HG03175 (cell line): Measurements from ENCODE around the gene SFMBT2.

Experiments
- ATAC-seq: cut with Tn5 transposase; IDR thresholded peaks from one replicate; pipeline ENCODE4 v1.9.1; 2021; ENCODE audit warnings: mild to moderate bottlenecking, moderate library complexity; ENCODE audit not compliant: unreplicated experiment

SFMBT2 gene

GRCh38 chr10:7410862-7411670 is at the start of gene SFMBT2:
SFMBT2 (minus strand) TSS chr10:7411034; CDS start chr10:7381898, 29,136 bp downstream.
- ATAC-seq = peak; percentile 45

GRCh38 chr10:7460006-7460405 is 49.2 kb upstream of the SFMBT2 start:
- ATAC-seq = no peak

DNA sequence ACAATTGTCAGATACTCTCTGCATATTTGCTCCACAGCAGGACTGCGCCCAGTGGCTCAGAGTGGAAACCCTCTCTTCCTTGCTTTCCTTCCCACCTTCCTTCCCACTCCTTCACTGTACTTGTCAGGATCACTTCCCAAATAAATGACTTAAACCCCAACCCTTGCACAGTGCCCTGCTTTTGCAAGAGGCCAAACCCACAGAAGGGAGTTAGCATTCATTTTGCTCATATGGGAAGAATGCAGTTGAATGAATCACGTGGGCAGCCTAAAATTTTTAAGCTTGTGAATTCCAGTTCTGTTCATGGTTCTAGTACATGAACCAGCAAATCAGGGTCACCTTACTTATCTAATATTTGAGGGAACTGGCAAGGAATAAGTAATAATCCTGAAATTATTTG is 47.7 kb upstream of the SFMBT2 start:
- no peak for ATAC-seq

GRCh38 chr10:7457478-7458316 is 46.9 kb upstream of the SFMBT2 start:
- peak; percentile 77 for ATAC-seq

- no peak for ATAC-seq
Measured at GRCh38 chr10:7449063-7449695, 38.3 kb upstream of the SFMBT2 start.

DNA sequence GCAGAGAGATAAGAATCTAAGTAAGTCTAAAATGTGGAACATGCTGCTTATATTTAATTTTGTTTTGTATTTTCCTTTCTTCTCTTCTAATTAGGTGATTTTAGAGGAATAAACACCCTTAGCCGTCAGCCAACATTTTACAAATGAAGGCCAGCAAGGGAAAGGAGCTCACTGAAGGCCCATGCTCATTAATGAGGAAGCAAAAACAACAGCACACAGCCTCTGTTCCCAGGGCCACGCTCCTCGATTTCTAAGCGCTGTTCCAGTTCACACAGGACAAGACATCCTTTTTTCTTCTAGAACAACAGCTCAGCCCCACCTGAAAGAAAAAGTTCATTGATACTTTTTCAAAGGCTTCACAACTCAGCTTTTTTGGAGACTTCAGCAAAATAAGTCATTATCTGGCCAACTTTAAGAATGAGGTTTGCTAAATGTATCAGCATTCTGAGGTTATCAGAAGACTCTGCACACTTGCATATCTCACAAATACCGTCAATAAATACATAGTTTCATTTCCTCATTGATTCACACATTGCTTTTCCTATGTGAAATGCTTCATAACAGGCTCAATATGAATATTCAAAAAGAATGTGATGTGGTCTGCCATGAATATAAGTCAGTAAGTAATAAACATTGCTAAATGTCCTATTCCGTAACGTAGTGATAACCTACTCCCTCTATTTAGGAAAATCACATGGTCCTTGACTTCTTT is 34.8 kb upstream of the SFMBT2 start:
- ATAC-seq = peak; percentile 87

DNA sequence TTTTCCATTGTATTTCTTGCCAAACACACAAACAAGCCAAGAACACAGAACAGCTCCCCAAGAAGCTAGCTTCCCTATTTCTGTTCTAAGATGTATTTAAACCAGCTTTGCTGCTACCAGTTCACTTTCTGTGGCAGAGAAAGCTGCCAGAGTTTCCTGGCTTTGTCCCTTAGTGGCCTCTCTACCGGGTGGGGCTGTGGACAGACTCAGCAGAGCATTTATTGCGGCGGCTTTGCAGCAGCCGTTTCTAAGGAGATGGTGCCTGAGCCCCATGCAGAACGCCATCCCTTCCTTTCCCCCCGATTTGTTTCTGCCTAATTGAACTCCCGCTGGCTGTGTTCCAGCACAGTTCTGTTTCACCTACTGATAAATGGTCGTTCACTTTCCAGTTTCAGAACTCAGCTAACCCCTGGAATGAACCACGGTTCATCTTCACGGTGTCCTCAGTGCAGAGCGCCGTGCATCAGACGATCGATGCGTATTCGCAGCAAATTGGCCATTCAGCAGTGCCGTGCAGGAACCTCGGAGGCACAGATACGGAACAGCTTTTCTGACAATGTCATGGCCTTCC is 33.8 kb upstream of the SFMBT2 start:
- ATAC-seq = no peak

- no peak for ATAC-seq
Measured at GRCh38 chr10:7443036-7443435, 32.2 kb upstream of the SFMBT2 start.

GRCh38 chr10:7441403-7442147 is 30.7 kb upstream of the SFMBT2 start:
- ATAC-seq = no peak

- no peak for ATAC-seq
Measured at GRCh38 chr10:7439696-7440095, 28.9 kb upstream of the SFMBT2 start.

GRCh38 chr10:7438196-7438986 is 27.6 kb upstream of the SFMBT2 start:
- no peak for ATAC-seq

- peak; percentile 28 for ATAC-seq
Measured at GRCh38 chr10:7436490-7437100, 25.8 kb upstream of the SFMBT2 start.

GRCh38 chr10:7435674-7436073 is 24.8 kb upstream of the SFMBT2 start:
- peak; percentile 70 for ATAC-seq

GRCh38 chr10:7434378-7434777 is 23.5 kb upstream of the SFMBT2 start:
- ATAC-seq = no peak

- no peak for ATAC-seq
Measured at GRCh38 chr10:7433861-7434260, 23.0 kb upstream of the SFMBT2 start.

GRCh38 chr10:7432884-7433726 is 22.3 kb upstream of the SFMBT2 start:
- ATAC-seq = no peak

DNA sequence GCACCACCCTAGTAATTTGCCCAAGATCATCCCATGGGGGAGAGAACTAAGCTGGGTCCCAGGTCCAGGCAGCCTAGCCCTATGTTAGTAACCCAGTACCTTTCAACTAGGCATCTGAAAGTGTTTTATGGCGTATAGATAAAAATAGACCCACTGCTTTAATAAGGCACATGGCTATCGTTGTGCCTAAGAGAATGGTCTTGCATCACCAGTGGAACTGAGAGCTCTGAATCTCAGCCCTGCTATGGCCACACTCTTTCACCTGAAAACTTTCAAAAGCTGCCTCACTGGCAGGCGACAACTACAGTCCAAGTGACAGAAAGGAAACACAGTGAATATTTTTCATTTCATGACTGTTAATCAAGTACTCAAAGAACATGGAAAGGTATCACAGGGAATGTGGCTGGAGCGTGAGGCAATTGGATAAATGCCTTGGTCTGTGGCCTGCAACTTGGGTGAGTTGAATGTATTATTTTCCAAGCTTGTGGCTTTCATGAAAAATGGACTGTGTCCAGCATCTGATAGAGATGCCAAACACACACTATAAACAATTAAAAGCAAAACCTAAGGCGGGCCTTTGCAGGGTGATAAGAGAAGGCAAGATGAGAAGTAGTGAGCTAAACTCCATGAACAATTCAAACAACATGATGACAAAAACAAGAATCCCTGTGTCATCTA is 18.0 kb upstream of the SFMBT2 start:
- ATAC-seq = no peak
